ENCODE results near the gene STARD8.

- TF ChIP-seq, protein P1, sequence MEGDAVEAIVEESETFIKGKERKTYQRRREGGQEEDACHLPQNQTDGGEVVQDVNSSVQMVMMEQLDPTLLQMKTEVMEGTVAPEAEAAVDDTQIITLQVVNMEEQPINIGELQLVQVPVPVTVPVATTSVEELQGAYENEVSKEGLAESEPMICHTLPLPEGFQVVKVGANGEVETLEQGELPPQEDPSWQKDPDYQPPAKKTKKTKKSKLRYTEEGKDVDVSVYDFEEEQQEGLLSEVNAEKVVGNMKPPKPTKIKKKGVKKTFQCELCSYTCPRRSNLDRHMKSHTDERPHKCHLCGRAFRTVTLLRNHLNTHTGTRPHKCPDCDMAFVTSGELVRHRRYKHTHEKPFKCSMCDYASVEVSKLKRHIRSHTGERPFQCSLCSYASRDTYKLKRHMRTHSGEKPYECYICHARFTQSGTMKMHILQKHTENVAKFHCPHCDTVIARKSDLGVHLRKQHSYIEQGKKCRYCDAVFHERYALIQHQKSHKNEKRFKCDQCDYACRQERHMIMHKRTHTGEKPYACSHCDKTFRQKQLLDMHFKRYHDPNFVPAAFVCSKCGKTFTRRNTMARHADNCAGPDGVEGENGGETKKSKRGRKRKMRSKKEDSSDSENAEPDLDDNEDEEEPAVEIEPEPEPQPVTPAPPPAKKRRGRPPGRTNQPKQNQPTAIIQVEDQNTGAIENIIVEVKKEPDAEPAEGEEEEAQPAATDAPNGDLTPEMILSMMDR (IDR thresholded peaks at IDR 0.05), result no peak
- TF ChIP-seq POLR2A (IDR thresholded peaks at IDR 0.05), result no peak
Observed at GRCh38 chrX:68634649-68635227, 12.7 kb upstream of the STARD8 start.

Data from testis (tissue), 2 donors.